ENCODE measurements around the gene GSTT2B.
"Not testable (repeated sequence)": the region's sequence is repeated elsewhere in the genome, so short reads cannot be mapped to it uniquely, and the experiment has no call there.

GSTT2B gene

DNA sequence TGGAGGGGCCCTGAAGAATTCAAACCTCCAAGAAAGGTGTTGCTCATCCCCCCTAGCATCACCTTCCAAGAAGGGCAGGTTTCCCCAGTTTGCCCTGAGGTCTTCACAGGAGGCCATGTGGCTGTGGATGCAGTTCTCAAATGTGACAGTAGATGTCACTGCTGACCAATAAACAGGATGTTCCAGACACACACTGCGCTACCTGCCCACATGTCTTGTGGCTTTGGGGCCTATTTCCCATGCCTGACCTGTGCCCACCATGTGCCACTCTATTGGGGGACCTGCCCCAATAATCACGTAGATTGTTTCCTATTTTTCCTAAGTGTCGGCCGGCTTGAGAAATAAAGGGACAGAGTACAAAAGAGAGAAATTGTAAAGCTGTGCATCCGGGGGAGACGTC, 23.4 kb upstream of the GSTT2B start:
- DNase-seq: no peak

DNA sequence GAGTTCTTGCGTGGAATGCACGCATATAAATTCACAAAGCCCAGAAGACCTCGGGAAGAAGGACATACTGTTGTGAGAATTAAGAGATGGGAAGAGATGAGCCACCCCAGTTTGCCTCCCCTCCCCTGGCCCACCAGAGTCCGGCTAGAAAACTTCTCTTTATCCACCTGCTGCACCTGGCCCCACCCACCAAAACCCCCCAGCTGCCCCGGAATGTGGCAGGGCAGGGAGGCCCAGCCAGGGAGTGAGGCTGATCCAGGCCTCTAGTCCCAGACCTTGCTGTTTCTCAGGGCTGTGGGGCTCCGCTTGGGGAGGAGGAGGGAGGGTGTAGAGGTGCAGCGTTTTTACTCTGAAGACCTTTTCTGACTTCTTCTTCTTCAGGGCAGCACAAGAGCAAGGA, 19.6 kb upstream of the GSTT2B start:
- not testable (repeated sequence) for DNase-seq

DNA sequence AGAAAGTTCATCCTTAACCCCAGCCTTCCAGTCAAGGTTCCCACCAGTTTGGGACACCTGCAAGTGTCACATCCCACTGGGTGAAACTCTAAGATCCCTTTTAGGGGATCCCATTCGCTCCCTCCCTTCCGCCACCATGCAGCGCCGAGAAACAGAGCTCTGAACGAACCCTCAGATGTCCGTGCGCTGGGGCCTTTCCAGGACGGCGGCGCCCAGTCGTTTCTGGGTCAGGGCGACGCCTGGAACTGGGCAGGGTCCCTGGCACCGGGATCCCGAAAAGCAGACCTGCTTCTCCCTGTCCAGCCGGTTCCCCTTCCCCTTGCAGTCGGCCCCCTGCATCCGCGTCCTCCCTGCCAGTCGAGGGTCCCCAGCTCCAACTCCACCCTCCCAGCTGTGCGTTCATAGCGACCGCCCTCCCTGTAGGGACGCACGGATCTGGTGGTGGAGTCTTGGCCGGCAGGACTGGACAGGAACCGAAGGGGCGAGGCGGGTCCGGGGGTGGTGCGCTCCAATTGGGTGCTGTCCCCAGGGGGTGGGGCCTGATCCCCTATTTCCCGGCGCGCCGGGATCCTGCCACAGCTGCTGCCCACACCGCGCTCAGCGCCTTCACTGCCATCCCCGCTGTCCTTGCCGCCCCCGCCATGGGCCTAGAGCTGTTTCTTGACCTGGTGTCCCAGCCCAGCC, 18.7 kb upstream of the GSTT2B start, which contains the start of gene GSTT2:
GSTT2 (plus strand) TSS at position 578 of the 684 bp plus-strand sequence.
- not testable (repeated sequence) for DNase-seq

DNA sequence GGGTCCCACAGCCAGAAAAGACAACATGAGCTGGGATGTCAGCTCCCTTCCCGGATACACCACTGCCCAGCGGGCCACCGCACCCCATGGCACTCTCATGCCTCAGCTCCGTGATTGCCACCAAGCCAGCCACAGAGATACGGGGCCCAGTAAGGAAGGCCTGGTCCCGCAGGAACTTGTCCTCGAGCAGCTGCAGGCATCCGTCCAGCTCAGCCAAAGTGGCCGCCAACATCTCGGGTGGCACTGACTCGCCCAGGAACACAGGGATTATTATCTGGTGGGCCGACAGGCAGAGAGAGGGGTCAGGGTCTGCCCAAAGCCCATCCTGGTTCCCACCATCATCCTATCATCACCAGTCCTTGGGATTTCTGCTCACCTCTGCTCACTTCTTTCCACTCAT, 16.3 kb upstream of the GSTT2B start:
- not testable (repeated sequence) for DNase-seq

GRCh38 chr22:23974836-23975352, 13.9 kb upstream of the GSTT2B start:
- DNase-seq: not testable (repeated sequence)

DNA sequence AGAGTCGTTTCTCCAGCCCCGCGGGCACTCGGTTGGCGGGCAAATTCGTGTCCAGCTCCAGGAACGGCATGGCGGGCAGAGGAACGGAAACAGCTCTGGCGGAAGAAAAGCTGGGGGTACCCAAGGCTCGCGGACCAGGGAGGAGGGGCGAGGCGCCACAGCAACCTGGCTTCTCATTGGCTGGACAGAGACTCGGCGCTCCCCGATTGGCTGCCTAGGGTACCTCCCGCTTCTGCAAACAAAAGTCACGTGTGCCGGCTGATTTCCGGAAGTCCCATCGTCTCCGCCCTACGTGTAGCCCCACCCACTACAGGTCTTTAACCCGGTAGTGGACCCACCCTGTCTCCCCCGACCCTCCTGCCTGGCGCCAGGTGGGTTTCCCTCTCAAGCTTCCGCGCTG, 13.3 kb upstream of the GSTT2B start, which contains the start of gene DDT:
DDT (minus strand) TSS at position 97 of the 400 bp plus-strand sequence; CDS start at position 70, 27 bp downstream.
- not testable (repeated sequence) for DNase-seq

GRCh38 chr22:23971927-23972326, 10.9 kb upstream of the GSTT2B start:
- not testable (repeated sequence) for DNase-seq

DNA sequence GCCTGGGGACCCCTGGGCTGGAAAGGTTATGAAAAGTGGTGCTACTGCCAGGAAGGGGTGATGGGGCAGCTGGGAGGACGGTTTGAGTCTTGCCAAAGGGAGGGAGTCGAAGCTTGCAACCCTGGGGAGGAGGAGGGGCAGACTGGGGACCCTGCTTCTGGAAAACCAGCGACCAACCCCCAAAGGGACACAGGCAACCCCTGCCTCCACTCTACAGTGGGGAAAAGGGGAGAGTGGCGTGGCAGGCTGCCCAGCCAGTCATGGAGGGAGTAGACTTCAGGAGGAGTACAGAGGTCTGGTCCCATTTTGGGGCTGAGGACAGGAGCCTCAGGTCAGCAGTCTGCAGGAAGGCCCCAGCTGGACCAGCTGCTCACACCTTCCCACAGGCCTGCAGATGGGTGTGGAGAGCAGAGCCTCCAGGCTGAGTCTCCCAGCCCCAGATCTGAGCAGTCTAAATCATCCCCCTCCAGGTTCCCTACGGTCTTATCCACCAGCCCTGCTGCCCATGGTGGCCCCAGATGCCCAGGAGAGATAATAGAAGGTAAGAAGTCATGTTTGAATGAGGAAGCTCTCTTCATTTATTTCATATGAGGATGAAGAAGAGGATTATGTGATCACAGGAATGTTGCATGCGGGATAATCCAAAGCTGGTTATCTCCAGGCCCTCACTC, 10.0 kb upstream of the GSTT2B start:
- DNase-seq: no peak

DNA sequence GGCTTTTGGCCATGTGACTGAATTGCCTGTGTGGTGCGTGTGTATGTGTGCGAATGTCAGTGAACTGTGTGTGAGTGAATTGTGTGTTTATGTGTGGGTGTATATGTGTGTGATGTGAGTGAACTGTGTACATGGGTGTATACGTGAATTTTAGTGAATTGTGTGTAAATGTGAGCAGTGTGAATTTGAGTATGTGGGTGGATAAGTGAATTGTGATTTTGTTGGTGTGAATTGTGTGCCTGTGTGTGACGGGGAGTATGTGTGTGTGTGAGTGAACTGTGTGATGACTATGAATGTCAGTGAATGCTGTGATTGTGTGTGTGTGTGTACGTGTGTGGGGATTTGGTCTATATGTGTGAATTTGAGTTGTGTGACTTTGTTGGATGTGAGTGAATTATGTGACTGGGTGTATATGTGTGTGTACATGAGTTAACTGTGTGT, 9.2 kb upstream of the GSTT2B start:
- no peak for DNase-seq

- no peak for DNase-seq
Measured at GRCh38 chr22:23969071-23969470, 8.1 kb upstream of the GSTT2B start.

- DNase-seq: not testable (repeated sequence)
Measured at GRCh38 chr22:23966568-23966967, 5.6 kb upstream of the GSTT2B start, which contains the start of gene DDTL. TSS of gene DDTL (plus strand) at chr22:23966888. CDS start at chr22:23966915, 27 bp downstream.

- DNase-seq: not testable (repeated sequence)
Measured at GRCh38 chr22:23966094-23966493, 5.1 kb upstream of the GSTT2B start.

DNA sequence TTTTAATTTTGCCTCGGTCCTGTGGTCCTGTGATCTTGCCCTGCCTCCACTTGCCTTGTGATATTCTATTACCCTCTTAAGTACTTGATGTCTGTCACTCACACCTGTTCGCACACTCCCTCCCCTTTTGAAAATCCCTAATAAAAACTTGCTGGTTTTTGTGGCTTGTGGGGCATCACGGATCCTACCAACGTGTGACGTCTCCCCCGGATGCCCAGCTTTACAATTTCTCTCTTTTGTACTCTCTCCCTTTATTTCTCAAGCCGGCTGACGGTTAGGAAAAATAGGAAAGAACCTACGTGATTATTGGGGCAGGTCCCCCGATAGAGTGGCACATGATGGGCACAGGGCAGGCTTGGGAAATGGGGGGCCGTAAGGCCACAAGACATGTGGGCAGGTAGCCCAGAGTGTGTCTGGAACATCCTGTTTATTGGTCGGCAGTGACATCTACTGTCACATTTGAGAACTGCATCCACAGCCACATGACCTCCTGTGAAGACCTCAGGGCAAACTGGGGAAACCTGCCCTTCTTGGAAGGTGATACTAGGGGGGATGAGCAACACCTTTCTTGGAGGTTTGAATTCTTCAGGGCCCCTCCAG, 4.6 kb downstream of the GSTT2B start:
- DNase-seq: peak; percentile 92

DNA sequence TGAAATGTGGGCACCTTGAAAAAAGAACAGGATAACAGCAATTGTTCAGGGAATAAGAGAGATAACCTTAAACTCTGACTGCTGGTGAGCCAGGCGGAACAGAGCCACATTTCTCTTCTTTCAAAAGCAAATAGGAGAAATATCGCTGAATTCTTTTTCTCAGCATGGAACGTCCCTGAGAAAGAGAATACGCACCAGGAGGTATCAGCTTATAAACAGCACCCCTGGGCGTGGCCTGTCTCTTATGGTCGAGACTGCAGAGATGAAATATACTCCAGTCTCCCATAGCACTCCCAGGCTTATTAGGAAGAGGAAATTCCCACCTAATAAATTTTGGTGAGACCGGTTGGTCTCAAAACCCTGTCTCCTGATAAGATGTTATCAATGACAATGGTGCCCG, 5.1 kb downstream of the GSTT2B start:
- not testable (repeated sequence) for DNase-seq

DNA sequence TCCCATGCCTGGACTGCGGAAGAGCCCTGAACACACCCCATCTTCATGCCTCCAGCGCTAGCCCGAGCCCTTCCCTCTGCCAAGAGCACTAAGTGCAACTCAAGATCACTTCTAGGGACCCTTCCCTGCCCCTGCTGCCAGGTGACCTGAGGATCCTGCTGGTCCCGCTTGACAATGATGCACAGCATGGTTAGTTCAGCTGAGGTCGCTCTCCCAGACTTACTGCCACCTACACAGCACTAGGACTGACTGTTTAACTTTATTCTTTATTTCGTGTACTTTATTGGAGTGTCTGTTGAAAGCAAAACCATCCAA, 6.0 kb downstream of the GSTT2B start:
- DNase-seq: not testable (repeated sequence)

GRCh38 chr22:23954193-23954990, 6.6 kb downstream of the GSTT2B start:
- not testable (repeated sequence) for DNase-seq

GRCh38 chr22:23953485-23953884, 7.5 kb downstream of the GSTT2B start:
- not testable (repeated sequence) for DNase-seq

GRCh38 chr22:23952794-23953405, 8.1 kb downstream of the GSTT2B start:
- DNase-seq: not testable (repeated sequence)

GRCh38 chr22:23951383-23951782, 9.6 kb downstream of the GSTT2B start:
- not testable (repeated sequence) for DNase-seq

- not testable (repeated sequence) for DNase-seq
Measured at GRCh38 chr22:23949764-23950163, 11.2 kb downstream of the GSTT2B start.

DNA sequence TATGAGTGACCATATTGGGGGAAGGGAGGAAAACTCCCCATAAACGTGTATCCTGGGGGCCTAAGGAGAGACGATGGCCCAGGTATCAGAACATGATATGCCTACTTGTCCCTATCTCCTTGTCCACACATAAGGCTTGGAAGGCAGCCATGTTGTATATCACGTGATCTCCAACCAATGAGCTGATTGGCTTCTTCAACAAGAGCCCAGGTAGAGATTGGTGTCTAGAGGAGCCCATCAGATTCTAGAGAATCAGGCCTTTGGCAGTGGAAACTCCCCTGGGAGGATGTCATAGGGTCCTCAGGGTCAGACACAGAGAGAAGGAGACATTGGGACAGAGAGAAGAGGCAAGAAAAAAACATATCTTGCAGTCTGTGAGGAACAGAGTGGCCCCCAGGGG, 13.6 kb downstream of the GSTT2B start:
- DNase-seq: not testable (repeated sequence)

DNA sequence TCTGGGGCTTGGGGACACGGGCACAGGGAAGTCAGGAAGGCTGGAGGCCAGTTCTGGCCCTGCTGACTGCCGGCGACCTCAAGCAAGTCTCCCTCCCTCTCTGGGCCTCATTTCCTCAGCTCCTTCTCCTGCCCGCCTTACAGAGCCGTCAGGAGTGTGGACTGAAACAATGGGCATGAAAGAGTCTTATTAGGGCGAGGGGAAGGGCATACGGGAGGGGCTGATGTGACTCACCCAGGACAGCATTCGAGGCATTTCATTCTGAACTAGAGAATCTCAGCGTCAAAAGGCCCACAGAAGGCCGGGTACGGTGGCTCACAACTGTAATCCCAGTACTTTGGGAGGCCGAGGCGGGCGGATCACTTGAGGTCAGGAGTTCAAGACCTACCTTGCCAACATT, 20.8 kb downstream of the GSTT2B start:
- not testable (repeated sequence) for DNase-seq
